HG02798 (cell line): ENCODE measurements around the gene ADCYAP1R1.

Experiments
- ATAC-seq: cut with Tn5 transposase; IDR thresholded peaks from one replicate; pipeline ENCODE4 v1.9.1; 2021; ENCODE audit warnings: mild to moderate bottlenecking; ENCODE audit not compliant: unreplicated experiment, poor library complexity

Gene ADCYAP1R1

GRCh38 chr7:31102151-31102972 is 50.3 kb downstream of the ADCYAP1R1 start:
- ATAC-seq: no peak

- ATAC-seq: no peak
Measured at GRCh38 chr7:31102973-31103850, 51.1 kb downstream of the ADCYAP1R1 start.

DNA sequence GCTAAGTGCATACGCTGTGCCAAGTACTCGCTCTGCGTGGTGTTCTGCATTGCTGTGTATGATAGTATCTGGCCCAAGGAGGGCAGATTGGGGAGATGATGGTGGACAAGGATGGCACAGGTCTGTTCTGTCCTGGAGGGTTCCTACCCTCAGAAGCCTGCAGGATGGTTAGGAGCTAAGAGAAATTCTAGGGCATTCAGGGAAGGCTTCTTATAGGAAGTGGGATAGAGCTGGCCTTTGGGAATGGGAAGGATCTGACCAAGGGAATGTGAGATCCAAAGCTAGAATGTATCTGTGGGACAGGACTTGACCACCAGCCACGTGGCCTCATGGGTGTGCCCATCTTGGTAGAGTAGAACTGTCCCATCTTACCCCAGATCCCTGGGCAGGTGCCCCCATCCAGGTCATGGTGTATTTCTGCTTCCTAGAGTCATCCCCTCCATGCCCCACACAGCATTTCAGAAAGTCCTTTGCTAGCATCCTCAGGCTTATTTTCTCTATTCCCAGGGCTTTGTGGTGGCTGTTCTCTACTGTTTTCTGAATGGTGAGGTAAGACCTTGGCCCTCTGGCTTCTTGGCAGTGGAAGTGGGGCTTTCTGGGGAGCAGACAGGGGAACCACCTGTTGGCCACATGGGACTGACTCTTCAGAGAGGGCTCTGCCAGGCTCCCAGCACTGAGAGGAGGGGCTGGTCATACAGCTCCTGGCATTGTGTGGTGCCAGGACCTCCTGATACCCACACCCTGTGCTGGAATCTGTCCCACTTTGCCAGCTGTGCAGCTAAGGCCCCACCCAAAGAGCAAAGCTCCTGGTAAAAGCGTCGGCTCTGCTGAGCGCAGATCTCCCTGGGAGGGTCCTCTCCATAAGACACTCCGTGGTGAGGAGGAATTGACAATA is 52.5 kb downstream of the ADCYAP1R1 start:
- ATAC-seq: no peak

- ATAC-seq: no peak
Measured at GRCh38 chr7:31105256-31105950, 53.3 kb downstream of the ADCYAP1R1 start.

- no peak for ATAC-seq
Measured at GRCh38 chr7:31106303-31107105, 54.4 kb downstream of the ADCYAP1R1 start.

GRCh38 chr7:31107106-31108090 is 55.3 kb downstream of the ADCYAP1R1 start:
- ATAC-seq: no peak

DNA sequence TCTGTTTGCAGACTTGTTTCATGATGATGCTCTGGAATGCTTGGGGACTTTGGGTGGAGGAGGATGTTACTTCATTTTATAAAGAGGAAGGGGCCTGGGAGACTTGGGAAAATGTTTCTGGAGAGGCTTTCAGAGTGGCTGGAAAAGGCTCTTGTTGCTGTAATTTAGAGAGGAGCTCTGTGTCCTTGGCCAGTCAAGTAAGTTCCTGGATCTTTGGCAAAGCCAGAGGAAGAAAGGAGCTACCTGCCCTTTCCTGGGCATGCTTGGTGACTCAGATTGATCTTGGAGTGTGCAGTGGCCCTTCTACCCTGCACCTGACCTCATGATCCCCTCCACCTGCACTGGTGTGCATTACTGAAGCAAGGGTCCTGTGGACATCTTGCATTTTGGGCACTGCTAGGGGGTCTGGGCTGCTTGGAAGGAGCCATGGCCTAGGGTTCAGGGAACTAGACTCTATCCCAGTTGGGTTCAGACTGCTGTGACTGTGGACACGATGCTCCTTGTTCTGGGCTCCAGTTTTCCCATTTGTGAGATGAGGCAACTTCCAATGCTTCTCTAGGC is 56.1 kb downstream of the ADCYAP1R1 start:
- no peak for ATAC-seq

DNA sequence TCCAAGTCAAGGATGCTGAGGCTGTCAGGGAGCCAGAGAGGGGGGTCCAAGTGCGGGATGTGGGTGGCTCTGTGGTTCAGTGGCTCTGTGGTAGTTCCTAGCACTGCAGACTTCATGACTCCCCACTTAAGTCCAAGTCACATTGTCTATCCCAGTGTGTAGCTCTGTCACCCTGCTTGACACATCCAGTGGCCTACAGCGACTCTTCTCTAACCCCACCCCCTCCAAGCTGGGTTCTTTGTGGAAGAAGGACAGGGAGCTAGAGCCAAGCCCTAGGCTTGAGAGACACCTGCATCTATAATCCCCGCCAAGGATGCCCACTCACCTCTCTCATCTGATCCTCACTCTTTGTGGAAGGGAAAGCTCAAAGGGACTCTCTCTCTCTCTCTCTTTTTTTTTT is 57.6 kb downstream of the ADCYAP1R1 start:
- ATAC-seq: no peak

- ATAC-seq: no peak
Measured at GRCh38 chr7:31110331-31111108, 58.4 kb downstream of the ADCYAP1R1 start.

DNA sequence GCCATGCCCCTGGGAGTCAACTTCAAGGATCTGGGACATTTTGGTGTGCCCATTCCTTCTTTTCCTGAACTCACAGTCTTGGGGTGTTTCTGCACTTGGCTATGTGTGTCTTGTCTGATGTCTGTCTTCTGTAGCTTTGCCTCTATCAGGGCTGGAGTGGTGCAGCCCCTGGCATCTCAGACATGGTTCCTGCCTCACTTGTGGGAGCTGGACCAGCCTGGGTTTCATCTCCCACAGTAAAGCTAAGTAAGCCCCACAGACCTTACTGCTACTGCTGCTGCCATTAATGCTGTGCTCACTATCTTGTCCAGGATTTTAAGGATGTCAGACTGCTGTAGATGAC is 59.0 kb downstream of the ADCYAP1R1 start:
- ATAC-seq: no peak

GRCh38 chr7:31113660-31114059 is 61.6 kb downstream of the ADCYAP1R1 start:
- ATAC-seq: no peak

GRCh38 chr7:31114593-31115343 is 62.7 kb downstream of the ADCYAP1R1 start:
- ATAC-seq: no peak

GRCh38 chr7:31116615-31117014 is 64.5 kb downstream of the ADCYAP1R1 start:
- ATAC-seq: no peak

GRCh38 chr7:31119249-31119648 is 67.1 kb downstream of the ADCYAP1R1 start:
- no peak for ATAC-seq

DNA sequence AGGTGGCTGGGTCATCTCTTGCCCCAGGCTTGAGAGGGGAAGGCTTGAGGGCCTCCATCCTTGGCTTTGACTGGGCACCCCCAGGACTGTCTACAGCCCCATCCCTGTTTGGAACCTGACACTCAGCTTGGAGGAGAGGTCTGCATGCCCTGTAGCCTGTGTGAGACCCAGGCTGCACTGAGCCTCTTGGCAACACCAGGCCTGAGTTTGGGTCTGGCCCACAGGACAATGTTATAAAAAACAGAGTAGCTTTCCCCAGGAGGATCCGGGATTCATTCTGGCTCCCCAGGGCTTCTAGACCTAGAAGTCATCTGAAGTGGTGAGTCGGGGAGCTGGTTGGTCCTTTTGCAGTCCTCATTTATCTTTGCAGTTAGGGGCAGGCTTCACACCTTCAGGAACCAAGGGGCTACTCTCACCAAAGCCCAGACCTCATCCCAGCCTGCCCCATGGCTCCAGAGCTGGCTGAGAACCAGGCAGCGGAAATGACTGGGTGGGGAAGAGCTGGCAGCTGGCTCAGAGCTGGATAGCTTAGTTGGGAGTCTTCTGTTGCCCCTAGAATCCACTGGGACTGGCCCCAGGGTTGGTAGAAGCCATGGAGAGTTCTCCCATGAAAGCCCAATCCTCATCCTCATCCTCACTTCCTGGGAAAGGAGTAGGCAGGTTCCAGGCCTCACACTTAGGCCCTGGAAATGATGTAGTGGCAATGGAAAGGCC is 68.8 kb downstream of the ADCYAP1R1 start:
- ATAC-seq: no peak

DNA sequence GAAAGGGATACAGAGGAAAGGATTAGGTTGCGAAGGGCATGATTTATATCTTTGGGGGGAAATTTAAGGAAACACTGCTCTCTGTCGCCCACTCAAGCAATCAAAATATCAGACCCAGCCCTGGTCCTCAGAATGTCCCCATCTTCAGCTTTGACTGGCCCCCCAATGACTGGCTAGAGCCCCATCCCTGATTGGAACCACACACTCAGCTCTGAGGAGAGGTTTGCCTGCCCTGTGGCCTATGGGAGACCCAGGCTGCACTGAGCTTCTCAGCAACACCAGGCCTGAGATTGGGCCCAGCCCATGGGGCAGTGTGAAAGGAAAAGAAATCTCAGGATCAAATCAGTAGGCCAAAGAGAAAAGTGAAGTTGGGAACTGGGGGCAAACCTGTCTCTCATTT is 69.5 kb downstream of the ADCYAP1R1 start:
- no peak for ATAC-seq
